Ectodermal cell (in vitro differentiated cells): ENCODE results near the gene IFT27.

Experiments used
- H3K27ac ChIP-seq: 2 replicates; pipeline ENCODE4 v1.7.0; 2013; ENCODE audit warnings: mild to moderate bottlenecking, low read depth, low read length; ENCODE audit not compliant: insufficient read depth, poor library complexity, severe bottlenecking
- H3K27me3 ChIP-seq: 2 replicates; pipeline ENCODE4 v1.7.0; 2013; ENCODE audit warnings: mild to moderate bottlenecking, low read length; ENCODE audit not compliant: insufficient read depth, control insufficient read depth, poor library complexity, severe bottlenecking
- H3K36me3 ChIP-seq: one replicate; pipeline ENCODE4 v1.7.0; 2013; ENCODE audit warnings: low read length; ENCODE audit not compliant: control insufficient read depth, insufficient read depth
- H3K4me1 ChIP-seq: one replicate; pipeline ENCODE4 v1.7.0; 2013; ENCODE audit warnings: low read length; ENCODE audit not compliant: control insufficient read depth, insufficient read depth
- H3K4me3 ChIP-seq: 2 replicates; pipeline ENCODE4 v1.7.0; 2013; ENCODE audit warnings: low read depth, low read length, control low read depth; ENCODE audit not compliant: insufficient read depth
- H3K9me3 ChIP-seq: 2 replicates; pipeline ENCODE4 v1.7.0; 2013; ENCODE audit warnings: mild to moderate bottlenecking, low read length, moderate library complexity; ENCODE audit not compliant: control insufficient read depth
- WGBS, 2 experiments: methylation state at CpG; one replicate each; pipeline ENCODE4 v1.1.7; 2013; ENCODE audit warnings: missing lambda C conversion rate in 2 of 2; 5-methylcytosine and 5-hydroxymethylcytosine counted together

The IFT27 gene

GRCh38 chr22:36797911-36798673 lies 22.2 kb upstream of the IFT27 start:
- Histone ChIP-seq H3K4me1 (peaks cover 38% of the 10 kb centered on the region), H3K9me3 (no peaks in the 10 kb centered on the region), H3K27me3 (no peaks in the 10 kb centered on the region), H3K4me3 (no peak overlapping the region), H3K27ac (peak overlapping the region; percentile 60), H3K36me3 (no peaks in the 10 kb centered on the region)
- 43 to 46% methylated on average over 12 of the region's 12 CpGs for WGBS, 2 experiments

- Histone ChIP-seq H3K36me3 (no peaks in the 10 kb centered on the region), H3K4me1 (peaks cover 38% of the 10 kb centered on the region), H3K27ac (no peak overlapping the region), H3K4me3 (no peak overlapping the region), H3K27me3 (no peaks in the 10 kb centered on the region), H3K9me3 (no peaks in the 10 kb centered on the region)
- WGBS, 2 experiments: 68 to 73% methylated on average over 9 of the region's 9 CpGs
These were observed 21.5 kb upstream of the IFT27 start for GRCh38 chr22:36797374-36797773.

- Histone ChIP-seq H3K9me3 (no peaks in the 10 kb centered on the region), H3K27ac (no peak overlapping the region), H3K4me3 (no peak overlapping the region), H3K27me3 (no peaks in the 10 kb centered on the region), H3K36me3 (no peaks in the 10 kb centered on the region), H3K4me1 (peaks cover 38% of the 10 kb centered on the region)
- WGBS, 2 experiments: 48 to 57% methylated on average over 7 of the region's 7 CpGs
These were observed 20.7 kb upstream of the IFT27 start for GRCh38 chr22:36796552-36797175.

DNA sequence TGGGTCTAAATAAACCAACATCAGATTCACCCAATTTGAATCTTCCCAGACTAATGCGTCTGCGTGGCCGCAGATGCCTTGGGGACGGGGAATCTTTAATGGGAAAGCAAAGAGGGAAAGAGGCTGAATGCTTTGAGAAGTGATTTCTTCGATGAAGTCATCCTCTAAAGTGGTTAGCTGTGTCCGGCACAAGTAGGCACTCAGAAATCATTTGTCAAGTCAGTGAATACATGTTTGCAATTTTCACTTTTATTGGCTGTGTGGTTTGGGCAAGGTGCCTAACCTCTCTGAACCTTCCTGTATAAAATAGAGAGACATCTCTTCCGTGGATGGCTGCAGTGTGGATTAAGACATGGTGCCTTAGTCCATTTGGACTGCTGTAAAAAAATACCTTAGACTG lies 19.7 kb upstream of the IFT27 start:
- Histone ChIP-seq H3K4me1 (peaks cover 38% of the 10 kb centered on the region), H3K27ac (no peak overlapping the region), H3K36me3 (no peaks in the 10 kb centered on the region), H3K27me3 (no peaks in the 10 kb centered on the region), H3K4me3 (no peak overlapping the region), H3K9me3 (no peaks in the 10 kb centered on the region)
- 96% methylated on average over 6 to 7 of the region's 7 CpGs for WGBS, 2 experiments

DNA sequence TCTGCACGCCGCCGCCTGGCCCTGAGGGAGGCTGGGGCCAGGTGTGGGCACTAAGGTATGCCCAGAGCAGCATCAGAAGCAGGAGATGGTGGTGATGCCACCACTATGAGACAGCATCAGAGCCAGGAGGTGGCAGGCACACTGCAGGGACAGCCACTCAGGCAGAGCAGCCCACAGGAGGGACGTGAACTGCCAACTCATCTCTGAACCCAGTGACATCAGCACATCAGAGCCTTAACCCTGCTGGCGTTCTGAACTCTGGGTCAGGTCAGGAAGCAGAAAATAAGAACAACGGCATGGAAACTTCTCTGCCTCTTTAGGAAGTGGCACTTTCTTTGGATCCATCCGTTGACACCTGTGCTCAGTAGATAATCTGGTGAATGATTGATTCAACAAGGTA lies 14.7 kb upstream of the IFT27 start:
- Histone ChIP-seq H3K9me3 (no peaks in the 10 kb centered on the region), H3K4me3 (no peak overlapping the region), H3K36me3 (no peaks in the 10 kb centered on the region), H3K4me1 (peaks cover 13% of the 10 kb centered on the region), H3K27ac (no peak overlapping the region), H3K27me3 (no peaks in the 10 kb centered on the region)
- WGBS, 2 experiments: 74 to 80% methylated on average over 7 of the region's 7 CpGs

DNA sequence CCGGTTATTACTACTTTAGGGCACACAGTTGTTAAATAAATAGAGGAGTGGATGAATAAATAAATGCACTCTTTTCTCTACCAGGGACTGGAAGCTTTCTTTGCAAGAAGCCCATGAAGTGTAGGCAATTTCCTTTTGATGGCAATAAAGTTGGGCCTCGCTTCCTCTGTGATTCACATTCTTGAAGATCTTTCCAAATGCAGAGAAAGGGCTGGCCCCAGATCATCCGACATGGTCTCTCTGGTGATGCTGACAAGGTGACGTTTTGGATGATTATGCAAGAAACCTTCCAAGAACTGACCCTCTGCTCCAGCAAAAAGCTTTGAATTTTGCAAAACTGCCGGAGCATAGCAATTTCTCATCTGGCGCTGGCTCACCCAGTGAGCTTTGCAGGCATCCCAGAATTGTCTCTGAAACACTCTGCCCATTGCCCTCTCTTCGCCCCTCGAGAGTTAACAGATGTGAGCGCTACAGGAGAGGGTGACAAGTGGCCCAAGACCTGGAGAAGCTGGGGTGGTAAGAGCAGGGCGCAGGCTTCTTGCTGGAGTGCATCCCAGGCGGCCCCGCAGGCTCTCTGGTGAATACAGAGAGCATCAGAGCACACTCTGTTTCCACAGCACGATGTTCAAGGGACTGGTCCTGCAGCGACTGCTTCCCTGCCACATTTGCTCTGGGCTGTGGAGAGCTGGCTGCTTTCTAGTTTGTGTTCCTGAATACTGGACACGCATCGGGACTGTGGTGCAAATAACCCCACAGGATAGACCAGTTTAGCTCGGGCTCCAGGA lies 11.5 kb upstream of the IFT27 start:
- 90 to 93% methylated on average over 17 of the region's 17 CpGs for WGBS, 2 experiments
- no peak overlapping the region for H3K27ac ChIP-seq
- peaks cover 5% of the 10 kb centered on the region for H3K27me3 ChIP-seq
- H3K9me3 ChIP-seq: no peaks in the 10 kb centered on the region
- H3K4me1 ChIP-seq: peaks cover 7% of the 10 kb centered on the region
- H3K36me3 ChIP-seq: no peaks in the 10 kb centered on the region
- H3K4me3 ChIP-seq: no peak overlapping the region

- H3K4me1 ChIP-seq: peaks cover 7% of the 10 kb centered on the region
- no peak overlapping the region for H3K27ac ChIP-seq
- peaks cover 8% of the 10 kb centered on the region for H3K27me3 ChIP-seq
- H3K36me3 ChIP-seq: no peaks in the 10 kb centered on the region
- WGBS, 2 experiments: 86 to 92% methylated on average over 2 of the region's 2 CpGs
- H3K4me3 ChIP-seq: no peak overlapping the region
- H3K9me3 ChIP-seq: no peaks in the 10 kb centered on the region
These were observed 7.8 kb upstream of the IFT27 start for GRCh38 chr22:36783743-36784142.

- WGBS, 2 experiments: 35% methylated on average over 33 of the region's 33 CpGs
- Histone ChIP-seq H3K27ac (no peak overlapping the region), H3K4me3 (no peak overlapping the region), H3K4me1 (peaks cover 7% of the 10 kb centered on the region), H3K27me3 (peaks cover 8% of the 10 kb centered on the region), H3K36me3 (no peaks in the 10 kb centered on the region), H3K9me3 (peaks cover 3% of the 10 kb centered on the region)
These were observed 6.0 kb upstream of the IFT27 start for GRCh38 chr22:36781656-36782627.

DNA sequence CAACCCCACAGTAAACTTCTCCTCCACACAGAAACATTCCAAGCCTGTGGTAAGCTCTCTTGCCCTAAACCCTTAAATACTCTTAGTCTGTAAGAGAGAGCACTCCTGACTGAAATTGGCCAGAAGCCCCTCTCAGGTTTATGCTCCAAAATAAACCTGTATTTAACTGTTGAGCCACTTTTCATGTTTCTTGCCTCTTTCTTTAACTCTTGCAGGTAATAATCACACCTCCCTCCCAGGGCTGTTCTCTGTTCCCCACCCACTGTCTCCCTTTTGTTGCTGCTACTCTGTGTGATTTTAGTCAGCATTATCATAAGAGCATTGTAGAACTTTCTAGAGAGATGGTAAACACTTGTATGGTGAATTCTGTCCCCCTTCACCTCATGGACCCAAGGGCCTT lies 2.1 kb upstream of the IFT27 start:
- no peak overlapping the region for H3K27ac ChIP-seq
- peaks cover 6% of the 10 kb centered on the region for H3K4me1 ChIP-seq
- peaks cover 8% of the 10 kb centered on the region for H3K27me3 ChIP-seq
- no peaks in the 10 kb centered on the region for H3K36me3 ChIP-seq
- no peak overlapping the region for H3K4me3 ChIP-seq
- peaks cover 5% of the 10 kb centered on the region for H3K9me3 ChIP-seq
